SK-N-SH treated with all-trans-retinoic acid at 6 μM for 48 hours (cell line): ENCODE data around the gene NDP.

Source experiments
- ARNTL ChIP-seq: fragments of 450-650 bp; formaldehyde crosslinking; IDR thresholded peaks from 2 replicates; pipeline ENCODE4 v1.5.0; 2020; ENCODE audit warnings: low read depth, mild to moderate bottlenecking, moderate library complexity, borderline replicate concordance
- ESRRG ChIP-seq: fragments of 250-450 bp; sonication (Bioruptor Pico); IDR thresholded peaks from 2 replicates; pipeline ENCODE4 v1.6.1; 2021; ENCODE audit warnings: mild to moderate bottlenecking
- GLIS3 ChIP-seq: fragments of 250-450 bp; sonication (Bioruptor Pico); IDR thresholded peaks from 2 replicates; pipeline ENCODE4 v1.5.0; 2020; ENCODE audit warnings: mild to moderate bottlenecking, moderate library complexity
- OSR1 ChIP-seq: fragments of 250-450 bp; sonication (Bioruptor Pico); IDR thresholded peaks from 2 replicates; pipeline ENCODE4 v1.8.0; 2022; ENCODE audit warnings: moderate library complexity, mild to moderate bottlenecking, inconsistent platforms
- PATZ1 ChIP-seq: fragments of 250-450 bp; sonication (Bioruptor Pico); IDR thresholded peaks from 2 replicates; pipeline ENCODE4 v1.8.0; 2020; ENCODE audit warnings: mild to moderate bottlenecking, moderate library complexity, borderline replicate concordance
- PPARA ChIP-seq: fragments of 250-450 bp; sonication (Bioruptor Pico); IDR thresholded peaks from 2 replicates; pipeline ENCODE4 v1.5.0; 2020; ENCODE audit warnings: mild to moderate bottlenecking, borderline replicate concordance
- RARB ChIP-seq: fragments of 250-450 bp; sonication (Bioruptor Pico); IDR thresholded peaks from 2 replicates; pipeline ENCODE4 v1.8.0; 2021; ENCODE audit warnings: mild to moderate bottlenecking, moderate library complexity
- SNAI2 ChIP-seq: fragments of 250-450 bp; sonication (Bioruptor Pico); IDR thresholded peaks from 2 replicates; pipeline ENCODE4 v1.5.0; 2020; ENCODE audit warnings: mild to moderate bottlenecking, moderate library complexity
- TOX ChIP-seq: fragments of 250-450 bp; sonication (Bioruptor Pico); IDR thresholded peaks from 2 replicates; pipeline ENCODE4 v1.8.0; 2021; ENCODE audit warnings: mild to moderate bottlenecking, moderate library complexity, borderline replicate concordance
- TSHZ2 ChIP-seq: fragments of 250-450 bp; sonication (Bioruptor Pico); IDR thresholded peaks from 2 replicates; pipeline ENCODE4 v1.5.0; 2020; ENCODE audit warnings: mild to moderate bottlenecking, moderate library complexity
- ZFP3 ChIP-seq: fragments of 250-450 bp; sonication (Bioruptor Pico); IDR thresholded peaks from 2 replicates; pipeline ENCODE4 v1.5.0; 2020; ENCODE audit warnings: mild to moderate bottlenecking, moderate library complexity
- ZFP30 ChIP-seq: fragments of 450-650 bp; formaldehyde crosslinking; IDR thresholded peaks from 2 replicates; pipeline ENCODE4 v1.5.0; 2022; ENCODE audit warnings: mild to moderate bottlenecking, moderate library complexity
- ZNF565 ChIP-seq: fragments of 450-650 bp; formaldehyde crosslinking; conservative IDR thresholded peaks from 2 replicates; pipeline ENCODE4 v1.5.0; 2020; ENCODE audit warnings: low read depth, mild to moderate bottlenecking, moderate library complexity
- ZNF8 ChIP-seq: fragments of 450-650 bp; formaldehyde crosslinking; IDR thresholded peaks from 2 replicates; pipeline ENCODE4 v1.5.0; 2020; ENCODE audit warnings: mild to moderate bottlenecking, moderate library complexity

GRCh38 chrX:43962636-43963035 is 10.6 kb downstream of the NDP start:
- no peak for TF ChIP-seq OSR1 (CRISPR knock-in tag)
- TF ChIP-seq SNAI2 (CRISPR knock-in tag) = no peak
- no peak for TF ChIP-seq ZFP3 (CRISPR knock-in tag)
- TF ChIP-seq RARB (CRISPR knock-in tag) = no peak
- no peak for TF ChIP-seq PATZ1
- TF ChIP-seq GLIS3 = no peak
- TF ChIP-seq ZFP30 (CRISPR knock-in tag) = no peak
- TF ChIP-seq ZNF565 (CRISPR knock-in tag) = no peak
- TF ChIP-seq TOX (CRISPR knock-in tag) = no peak
- no peak for TF ChIP-seq ESRRG
- TF ChIP-seq TSHZ2 = no peak
- TF ChIP-seq ARNTL (CRISPR knock-in tag) = no peak
- no peak for TF ChIP-seq PPARA (CRISPR knock-in tag)
- TF ChIP-seq ZNF8 (CRISPR knock-in tag) = no peak
